Fibroblast of lung (primary cell): Measurements from ENCODE around the gene UBE2J2.

ENCODE experiments used
- EZH2 ChIP-seq: IDR thresholded peaks from 2 replicates; pipeline ENCODE4 v1.5.1; 2012; ENCODE audit warnings: low read length, control low read depth, mild to moderate bottlenecking; ENCODE audit errors: missing control alignments
- TF ChIP-seq, protein P1 (sequence below), 2 donors: IDR thresholded peaks in 1 of 2; conservative IDR thresholded peaks in 1 of 2; 1 replicate in 1 of 2; 2 replicates in 1 of 2; pipeline ENCODE4 v1.5.1; 2011 to 2012; ENCODE audit warnings: low read length in 2 of 2, control low read depth in 1 of 2, inconsistent platforms in 1 of 2, low read depth in 1 of 2, mild to moderate bottlenecking in 1 of 2

DNA sequence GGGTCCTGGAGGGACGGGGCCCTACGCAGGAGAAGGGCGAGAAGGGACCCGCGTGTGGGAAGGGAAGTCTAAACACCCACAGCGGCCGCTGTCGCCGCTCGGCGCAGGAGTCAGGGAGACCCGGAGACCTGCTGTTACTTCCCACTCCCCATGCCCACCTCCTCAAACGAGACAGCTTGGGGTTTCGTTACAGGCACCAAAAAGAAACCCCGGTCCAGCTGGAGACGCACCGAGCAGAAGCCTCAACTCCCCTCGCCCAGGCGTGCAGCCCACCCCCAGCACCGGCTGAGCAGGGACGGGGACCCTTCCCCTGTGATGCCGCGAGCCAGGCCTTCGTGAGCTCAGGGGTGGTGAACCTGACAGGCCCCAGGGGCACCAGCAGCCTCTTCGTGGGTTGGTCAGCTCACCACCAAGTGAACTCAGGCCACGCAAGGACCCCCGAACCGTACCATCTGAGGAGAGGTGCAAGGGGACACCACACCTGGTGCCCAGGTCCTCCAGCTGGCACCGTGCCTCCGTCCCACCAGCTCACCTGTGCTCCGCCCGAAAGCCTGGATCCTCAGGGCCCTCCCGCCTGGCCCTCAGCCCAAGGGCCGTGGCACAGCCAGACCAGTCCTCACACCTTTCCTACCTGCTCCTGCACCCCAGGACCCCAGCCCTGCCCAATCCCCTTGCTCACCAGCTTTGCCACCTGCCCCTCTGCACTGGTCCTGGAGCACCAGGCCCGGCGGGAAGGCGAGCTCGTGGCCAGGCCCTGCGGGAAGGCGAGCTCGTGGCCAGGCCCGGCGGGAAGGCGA is 46.9 kb downstream of the UBE2J2 start:
- TF ChIP-seq, protein P1, sequence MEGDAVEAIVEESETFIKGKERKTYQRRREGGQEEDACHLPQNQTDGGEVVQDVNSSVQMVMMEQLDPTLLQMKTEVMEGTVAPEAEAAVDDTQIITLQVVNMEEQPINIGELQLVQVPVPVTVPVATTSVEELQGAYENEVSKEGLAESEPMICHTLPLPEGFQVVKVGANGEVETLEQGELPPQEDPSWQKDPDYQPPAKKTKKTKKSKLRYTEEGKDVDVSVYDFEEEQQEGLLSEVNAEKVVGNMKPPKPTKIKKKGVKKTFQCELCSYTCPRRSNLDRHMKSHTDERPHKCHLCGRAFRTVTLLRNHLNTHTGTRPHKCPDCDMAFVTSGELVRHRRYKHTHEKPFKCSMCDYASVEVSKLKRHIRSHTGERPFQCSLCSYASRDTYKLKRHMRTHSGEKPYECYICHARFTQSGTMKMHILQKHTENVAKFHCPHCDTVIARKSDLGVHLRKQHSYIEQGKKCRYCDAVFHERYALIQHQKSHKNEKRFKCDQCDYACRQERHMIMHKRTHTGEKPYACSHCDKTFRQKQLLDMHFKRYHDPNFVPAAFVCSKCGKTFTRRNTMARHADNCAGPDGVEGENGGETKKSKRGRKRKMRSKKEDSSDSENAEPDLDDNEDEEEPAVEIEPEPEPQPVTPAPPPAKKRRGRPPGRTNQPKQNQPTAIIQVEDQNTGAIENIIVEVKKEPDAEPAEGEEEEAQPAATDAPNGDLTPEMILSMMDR (conservative IDR thresholded peaks at IDR 0.05 in 1 of 2, IDR thresholded peaks at IDR 0.05 in 1 of 2; ENCODE audit: low read depth in 1 of 2, low read length in 2 of 2) = no peak
- TF ChIP-seq EZH2 = no peak
